Germinal center (tissue), 1 donor: ENCODE results near the gene C12orf76.

Experiments used
- DNase-seq: peaks from one replicate; pipeline ENCODE4 v3.0.0; 2012; ENCODE audit warnings: mixed read lengths, low spot score

Gene C12orf76

GRCh38 chr12:109994401-109995175 lies 53.7 kb downstream of the C12orf76 start:
- DNase-seq, result peak; percentile 42

GRCh38 chr12:109993091-109993490 lies 55.2 kb downstream of the C12orf76 start:
- DNase-seq, result no peak

GRCh38 chr12:109991586-109991985 lies 56.7 kb downstream of the C12orf76 start:
- DNase-seq, result no peak
